ENCODE data around the gene TUBB2B. TPM values are rescaled to one million over a fixed set of nuclear protein-coding genes. Genes with fewer than 3 reads are reported as not detected.

The TUBB2B gene
- total and polyA plus RNA-seq, 2 donors (not counting 3 experiments of a cell fraction or from before 2014, with no cell fraction given): 5.1 to 8.3 TPM

DNA sequence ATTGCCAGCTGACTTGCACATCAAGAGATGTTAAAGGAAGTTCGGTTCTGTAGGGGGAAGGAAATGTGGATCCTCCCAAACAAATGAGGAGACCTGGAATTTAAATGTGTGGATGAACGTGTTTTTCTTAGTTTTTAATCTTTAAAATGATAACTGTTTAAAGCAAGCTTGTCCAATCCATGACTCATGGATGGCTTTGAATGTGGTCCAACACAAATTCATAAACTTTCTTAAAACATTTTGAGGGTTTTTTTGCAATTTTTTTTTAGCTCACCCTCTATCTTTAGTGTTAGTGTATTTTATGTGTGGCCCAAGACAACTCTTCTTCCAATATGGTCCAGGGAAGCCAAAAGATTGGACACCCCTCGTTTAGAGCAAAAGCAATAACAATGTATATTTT is 12.6 kb downstream of the TUBB2B start:
- Histone ChIP-seq H3K9ac (replicated peaks; ENCODE audit: extremely low read depth, insufficient read depth, low read length) (no peak overlapping the region), H3K27me3 (ENCODE audit: control insufficient read depth in 2 of 2, insufficient read depth in 2 of 2, low read length in 2 of 2) (peaks cover 14 to 23% of the 10 kb centered on the region in 2 experiments), H4K20me1 (replicated peaks; ENCODE audit: control insufficient read depth, extremely low read depth, insufficient read depth, low read length) (no peaks in the 10 kb centered on the region), H3K9me3 (replicated peaks; ENCODE audit: control insufficient read depth, insufficient read depth, low read length) (no peaks in the 10 kb centered on the region), H3K4me1 (ENCODE audit: control insufficient read depth, extremely low read depth, insufficient read depth, low read length) (no peaks in the 10 kb centered on the region), H3K79me2 (ENCODE audit: control insufficient read depth, insufficient read depth, low read length) (no peaks in the 10 kb centered on the region), H3K9me1 (replicated peaks; ENCODE audit: control insufficient read depth, extremely low read depth, insufficient read depth, low read length) (no peaks in the 10 kb centered on the region), H3K4me2 (ENCODE audit: insufficient read depth, low read length) (no peak overlapping the region), H2AFZ (ENCODE audit: low read depth, low read length) (no peak overlapping the region), H3K4me3 (replicated peaks in 1 of 3; ENCODE audit: insufficient read depth in 1 of 3, low read depth in 1 of 3, low read length in 3 of 3) (no peak overlapping the region), H3K27ac (ENCODE audit: insufficient read depth, low read depth, low read length) (no peak overlapping the region), H3K36me3 (ENCODE audit: control insufficient read depth in 2 of 2, extremely low read depth in 1 of 2, insufficient read depth in 2 of 2, low read length in 2 of 2) (no peaks in the 10 kb centered on the region)
- BruUV-seq (replicated peaks): no TSS peak
- FAIRE-seq (no peak), DNase-seq (ENCODE audit: low read depth, low spot score) (no peak)
- POLR2A ChIA-PET: no interaction called here
- dilution Hi-C loops (cut with MboI; ENCODE audit: extremely low pct_ligation_motif_present, low sequenced_read_pairs) (no loop called here), intact Hi-C loops (cut with micrococcal nuclease) (no loop called here)
- CTCF ChIA-PET: interaction anchor here (0.8 to 1.8 kb wide), 2 partner anchors 8 to 58 kb away, joined by 3 to 5 read pairs; partner anchors contain the start of gene TUBB2A
- TF ChIP-seq, protein P1, sequence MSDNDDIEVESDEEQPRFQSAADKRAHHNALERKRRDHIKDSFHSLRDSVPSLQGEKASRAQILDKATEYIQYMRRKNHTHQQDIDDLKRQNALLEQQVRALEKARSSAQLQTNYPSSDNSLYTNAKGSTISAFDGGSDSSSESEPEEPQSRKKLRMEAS (IDR thresholded peaks at IDR 0.05; ENCODE audit: insufficient read depth, insufficient read length): no peak

DNA sequence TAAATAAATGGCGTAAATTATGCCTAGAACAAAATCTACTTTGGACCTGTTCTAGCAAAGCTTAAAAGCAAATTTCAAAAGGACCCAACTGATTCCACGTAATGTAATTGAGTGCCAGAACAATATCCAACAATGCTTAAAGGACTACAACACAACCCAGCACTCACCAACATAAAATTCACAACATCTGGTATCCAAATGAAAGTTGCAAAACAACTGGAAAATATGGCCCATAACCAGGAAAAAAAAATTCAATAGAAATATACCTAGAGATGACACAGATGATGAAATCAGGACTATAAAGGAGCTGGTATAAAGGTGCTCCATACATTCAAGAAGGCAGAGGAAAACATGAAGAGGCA is 14.1 kb downstream of the TUBB2B start:
- BruUV-seq (replicated peaks): no TSS peak
- ChIA-PET POLR2A (no interaction called here), CTCF (interaction anchor here (1.2 to 1.8 kb wide), 2 partner anchors 10 to 38 kb away, joined by 4 to 5 read pairs; no protein-coding TSS in a partner anchor)
- intact Hi-C loops (cut with micrococcal nuclease) (no loop called here), dilution Hi-C loops (cut with MboI; ENCODE audit: extremely low pct_ligation_motif_present, low sequenced_read_pairs) (no loop called here)
- H3K79me2 ChIP-seq (ENCODE audit: control insufficient read depth, insufficient read depth, low read length): no peaks in the 10 kb centered on the region
- H3K36me3 ChIP-seq (ENCODE audit: control insufficient read depth in 2 of 2, extremely low read depth in 1 of 2, insufficient read depth in 2 of 2, low read length in 2 of 2): no peaks in the 10 kb centered on the region
- FAIRE-seq (no peak), DNase-seq (ENCODE audit: low read depth, low spot score) (no peak)
- no peaks in the 10 kb centered on the region for H3K9me3 ChIP-seq (replicated peaks; ENCODE audit: control insufficient read depth, insufficient read depth, low read length)
- H3K4me3 ChIP-seq (replicated peaks in 1 of 3; ENCODE audit: insufficient read depth in 1 of 3, low read depth in 1 of 3, low read length in 3 of 3): no peak overlapping the region
- no peaks in the 10 kb centered on the region for H3K4me1 ChIP-seq (ENCODE audit: control insufficient read depth, extremely low read depth, insufficient read depth, low read length)
- H3K27me3 ChIP-seq (ENCODE audit: control insufficient read depth in 2 of 2, insufficient read depth in 2 of 2, low read length in 2 of 2): peaks cover 11 to 14% of the 10 kb centered on the region in 2 experiments
- no peak overlapping the region for H3K27ac ChIP-seq (ENCODE audit: insufficient read depth, low read depth, low read length)
- no peak overlapping the region for H3K4me2 ChIP-seq (ENCODE audit: insufficient read depth, low read length)
- H4K20me1 ChIP-seq (replicated peaks; ENCODE audit: control insufficient read depth, extremely low read depth, insufficient read depth, low read length): no peaks in the 10 kb centered on the region
- H2AFZ ChIP-seq (ENCODE audit: low read depth, low read length): no peak overlapping the region
- no peaks in the 10 kb centered on the region for H3K9me1 ChIP-seq (replicated peaks; ENCODE audit: control insufficient read depth, extremely low read depth, insufficient read depth, low read length)
- no peak overlapping the region for H3K9ac ChIP-seq (replicated peaks; ENCODE audit: extremely low read depth, insufficient read depth, low read length)
- TF ChIP-seq, protein P2, sequence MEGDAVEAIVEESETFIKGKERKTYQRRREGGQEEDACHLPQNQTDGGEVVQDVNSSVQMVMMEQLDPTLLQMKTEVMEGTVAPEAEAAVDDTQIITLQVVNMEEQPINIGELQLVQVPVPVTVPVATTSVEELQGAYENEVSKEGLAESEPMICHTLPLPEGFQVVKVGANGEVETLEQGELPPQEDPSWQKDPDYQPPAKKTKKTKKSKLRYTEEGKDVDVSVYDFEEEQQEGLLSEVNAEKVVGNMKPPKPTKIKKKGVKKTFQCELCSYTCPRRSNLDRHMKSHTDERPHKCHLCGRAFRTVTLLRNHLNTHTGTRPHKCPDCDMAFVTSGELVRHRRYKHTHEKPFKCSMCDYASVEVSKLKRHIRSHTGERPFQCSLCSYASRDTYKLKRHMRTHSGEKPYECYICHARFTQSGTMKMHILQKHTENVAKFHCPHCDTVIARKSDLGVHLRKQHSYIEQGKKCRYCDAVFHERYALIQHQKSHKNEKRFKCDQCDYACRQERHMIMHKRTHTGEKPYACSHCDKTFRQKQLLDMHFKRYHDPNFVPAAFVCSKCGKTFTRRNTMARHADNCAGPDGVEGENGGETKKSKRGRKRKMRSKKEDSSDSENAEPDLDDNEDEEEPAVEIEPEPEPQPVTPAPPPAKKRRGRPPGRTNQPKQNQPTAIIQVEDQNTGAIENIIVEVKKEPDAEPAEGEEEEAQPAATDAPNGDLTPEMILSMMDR (IDR thresholded peaks at IDR 0.05; ENCODE audit: extremely low read depth in 1 of 2, insufficient read depth in 1 of 2, low read depth in 1 of 2, low read length in 2 of 2): no peak
- TF ChIP-seq, protein P1 (IDR thresholded peaks at IDR 0.05; ENCODE audit: insufficient read depth, insufficient read length): no peak
- TF ChIP-seq EZH2 (IDR thresholded peaks at IDR 0.05; ENCODE audit: borderline replicate concordance, low read depth, low read length, severe bottlenecking): no peak
- TF ChIP-seq JUN (IDR thresholded peaks at IDR 0.05; ENCODE audit: borderline replicate concordance, insufficient read depth, insufficient read length, low read depth): no peak
- no peak for TF ChIP-seq POLR2A (IDR thresholded peaks at IDR 0.05; ENCODE audit: low read depth, low read length)
- no peak for TF ChIP-seq FOS (IDR thresholded peaks at IDR 0.05; ENCODE audit: borderline replicate concordance, insufficient read depth, low read length)
- no peak for TF ChIP-seq GATA2 (IDR thresholded peaks at IDR 0.05; ENCODE audit: insufficient read depth, insufficient read length, low read depth, low read length)
- TF ChIP-seq POLR2AphosphoS5 (IDR thresholded peaks at IDR 0.05; ENCODE audit: insufficient read depth, low read depth, low read length): no peak
- TF ChIP-seq MYC (IDR thresholded peaks at IDR 0.05; ENCODE audit: low read depth, low read length): no peak
